Astrocyte of the spinal cord (primary cell): Measurements from ENCODE around the gene ZNF469.
A peak's percentile ranks its signal among the peaks of the same experiment; 100 is the strongest.

ENCODE experiments used
- DNase-seq: peaks from one replicate; pipeline ENCODE4 v3.0.0; 2011; ENCODE audit warnings: low read depth, low spot score
- H3K4me3 ChIP-seq: 2 replicates; pipeline ENCODE4 v1.5.1; 2011; ENCODE audit warnings: low read depth, mild to moderate bottlenecking, low read length, moderate library complexity
- in situ Hi-C: cut with HindIII; loops from 2 replicates; pipeline ENCODE4 v1.10.0; 2017; ENCODE audit warnings: low sequenced_read_pairs
- TF ChIP-seq, protein P1 (sequence below): IDR thresholded peaks from 2 replicates; pipeline ENCODE4 v1.5.1; 2012; ENCODE audit warnings: low read depth, mild to moderate bottlenecking, low read length, inconsistent platforms

The ZNF469 gene

DNA sequence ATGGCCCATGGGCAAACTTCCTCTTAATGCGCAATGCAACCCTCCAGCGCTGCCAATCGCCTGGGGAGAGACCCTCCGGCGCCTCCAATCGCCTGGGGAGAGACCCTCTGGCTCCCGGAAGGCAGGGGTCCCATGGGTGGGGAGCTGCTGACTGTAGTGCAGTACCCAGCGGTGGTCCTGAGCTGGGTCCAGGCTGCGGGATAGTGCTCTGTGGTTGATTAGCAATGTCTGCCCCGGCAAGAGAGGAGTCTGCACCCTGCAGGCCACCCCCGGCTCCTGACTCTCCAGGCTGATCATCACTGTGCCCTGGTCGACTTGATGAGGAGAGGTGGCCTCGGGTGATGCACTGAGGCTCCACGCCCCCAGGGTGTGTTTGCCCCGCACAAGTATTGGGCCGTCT is 44.6 kb upstream of the ZNF469 start:
- DNase-seq: no peak
- no peak overlapping the region for H3K4me3 ChIP-seq
- in situ Hi-C loops: no loop called here
- TF ChIP-seq, protein P1, sequence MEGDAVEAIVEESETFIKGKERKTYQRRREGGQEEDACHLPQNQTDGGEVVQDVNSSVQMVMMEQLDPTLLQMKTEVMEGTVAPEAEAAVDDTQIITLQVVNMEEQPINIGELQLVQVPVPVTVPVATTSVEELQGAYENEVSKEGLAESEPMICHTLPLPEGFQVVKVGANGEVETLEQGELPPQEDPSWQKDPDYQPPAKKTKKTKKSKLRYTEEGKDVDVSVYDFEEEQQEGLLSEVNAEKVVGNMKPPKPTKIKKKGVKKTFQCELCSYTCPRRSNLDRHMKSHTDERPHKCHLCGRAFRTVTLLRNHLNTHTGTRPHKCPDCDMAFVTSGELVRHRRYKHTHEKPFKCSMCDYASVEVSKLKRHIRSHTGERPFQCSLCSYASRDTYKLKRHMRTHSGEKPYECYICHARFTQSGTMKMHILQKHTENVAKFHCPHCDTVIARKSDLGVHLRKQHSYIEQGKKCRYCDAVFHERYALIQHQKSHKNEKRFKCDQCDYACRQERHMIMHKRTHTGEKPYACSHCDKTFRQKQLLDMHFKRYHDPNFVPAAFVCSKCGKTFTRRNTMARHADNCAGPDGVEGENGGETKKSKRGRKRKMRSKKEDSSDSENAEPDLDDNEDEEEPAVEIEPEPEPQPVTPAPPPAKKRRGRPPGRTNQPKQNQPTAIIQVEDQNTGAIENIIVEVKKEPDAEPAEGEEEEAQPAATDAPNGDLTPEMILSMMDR: peak; percentile 45

DNA sequence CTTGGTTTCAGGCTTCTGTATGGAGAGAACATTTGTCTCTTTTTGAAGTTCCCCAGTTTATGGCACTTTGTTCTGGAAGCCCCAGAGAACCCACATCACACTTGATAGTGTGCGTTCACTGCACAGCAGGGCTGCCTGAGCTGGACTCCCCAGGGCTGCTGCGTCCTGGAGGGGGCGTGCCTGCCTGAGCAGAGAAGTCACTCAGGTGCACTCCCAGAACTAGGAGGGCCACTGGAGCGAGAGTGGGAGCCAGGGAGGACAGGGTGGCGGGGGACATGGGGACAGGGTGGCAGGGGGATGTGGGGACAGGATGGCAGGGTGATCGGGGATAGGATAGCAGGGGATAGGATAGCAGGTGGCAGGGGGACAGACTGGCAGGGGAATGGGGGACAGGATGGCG is 43.9 kb upstream of the ZNF469 start:
- no peak overlapping the region for H3K4me3 ChIP-seq
- in situ Hi-C loops: no loop called here
- TF ChIP-seq, protein P1: no peak
- no peak for DNase-seq

DNA sequence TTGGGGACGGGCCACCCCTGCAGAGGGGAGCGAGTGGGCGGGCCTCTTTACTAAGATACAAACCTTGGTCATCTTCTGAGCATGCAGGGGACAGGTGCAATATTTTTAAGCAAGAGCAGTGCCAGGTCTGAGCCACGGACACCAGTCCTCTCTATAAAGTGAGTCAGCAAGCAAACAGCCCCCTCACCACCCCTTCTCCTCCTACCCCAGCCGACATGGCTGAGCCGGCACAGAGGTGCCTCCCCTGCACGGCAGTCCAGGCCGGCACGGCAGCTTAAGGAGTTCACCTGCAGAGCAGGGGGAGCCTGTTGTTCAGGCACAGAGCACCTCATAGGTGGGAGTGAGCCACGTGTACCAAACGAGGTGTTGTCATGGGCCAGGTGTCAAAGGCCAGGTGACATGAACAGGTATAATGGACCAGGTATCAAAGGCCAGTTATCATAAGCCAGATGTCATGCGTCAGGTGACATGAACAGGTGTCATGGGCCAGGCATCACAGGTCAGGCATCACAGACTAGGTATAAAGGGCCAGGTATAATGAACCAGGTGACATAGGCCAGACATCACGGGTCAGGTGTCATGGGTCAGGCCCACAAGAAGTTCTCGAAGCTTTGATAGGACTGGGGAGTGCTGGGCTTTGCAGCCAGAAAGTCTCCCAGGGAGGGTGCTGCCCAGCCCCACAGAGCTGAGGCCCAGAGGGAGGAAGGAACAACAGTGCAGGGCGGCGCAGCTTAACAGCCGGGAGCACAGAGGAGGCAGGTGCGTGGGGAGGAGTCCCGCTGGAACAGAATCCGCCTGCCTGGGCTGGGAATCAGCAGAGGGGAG is 42.6 kb upstream of the ZNF469 start:
- no peak for DNase-seq
- no peak overlapping the region for H3K4me3 ChIP-seq
- in situ Hi-C loops: no loop called here
- TF ChIP-seq, protein P1: no peak

DNA sequence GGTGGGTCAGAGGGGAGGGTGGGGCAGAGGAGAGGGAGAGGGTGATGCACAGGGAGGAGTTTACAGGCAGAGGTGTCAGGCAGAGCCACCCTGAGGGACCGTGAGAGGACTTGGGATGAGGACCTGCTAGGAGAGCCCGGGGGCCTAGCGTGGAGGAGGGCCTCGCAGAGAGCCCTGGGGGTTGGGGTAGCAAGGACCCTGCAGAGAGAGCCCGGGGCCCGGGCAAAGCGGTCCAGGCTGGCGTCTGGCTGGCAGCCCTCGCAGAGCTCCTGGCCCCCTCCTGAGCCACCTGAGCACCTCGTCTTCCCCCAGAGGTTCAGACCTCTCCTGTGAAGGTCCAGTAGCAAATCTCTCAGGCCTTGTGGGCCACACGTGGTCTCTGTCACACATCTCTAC is 42.0 kb upstream of the ZNF469 start:
- TF ChIP-seq, protein P1: no peak
- no peak for DNase-seq
- in situ Hi-C loops: no loop called here
- H3K4me3 ChIP-seq: no peak overlapping the region

DNA sequence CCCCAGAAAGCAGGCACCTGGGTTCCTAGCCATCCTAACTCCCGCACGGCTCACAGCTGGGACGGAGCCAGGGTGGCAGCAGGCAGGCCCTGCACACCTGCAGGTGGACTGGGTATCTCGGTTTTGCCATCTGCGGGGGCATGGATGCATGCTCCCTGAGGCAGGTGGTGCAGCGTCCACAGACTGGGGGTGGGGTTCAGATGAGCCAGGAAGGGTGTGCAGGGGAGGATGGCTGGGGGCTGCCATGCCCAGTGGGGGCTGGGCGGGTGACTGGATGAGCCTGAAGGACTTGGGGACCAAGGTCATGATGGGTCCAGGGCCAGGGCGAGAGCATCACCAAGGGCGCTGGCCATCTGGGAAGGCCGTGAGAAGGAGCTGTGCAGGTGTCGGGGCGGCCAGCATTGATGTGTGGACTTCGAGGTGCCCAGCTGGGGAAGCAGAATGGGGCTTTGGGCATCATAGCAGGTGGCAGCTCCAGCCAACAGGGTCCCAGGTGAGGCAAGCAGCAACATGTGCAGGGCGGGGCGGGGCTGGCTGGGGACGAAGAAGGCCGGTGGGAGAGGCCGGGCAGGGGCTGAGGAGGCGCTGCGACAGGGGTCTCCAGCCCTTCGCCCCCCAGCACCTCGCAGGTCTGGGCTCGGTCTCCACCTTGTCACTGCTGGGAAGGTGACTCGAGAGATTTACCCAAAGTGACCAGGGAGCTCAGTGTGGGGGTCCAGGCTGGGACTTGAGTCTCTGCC is 41.0 kb upstream of the ZNF469 start:
- H3K4me3 ChIP-seq: no peak overlapping the region
- DNase-seq: no peak
- TF ChIP-seq, protein P1: no peak
- in situ Hi-C loops: no loop called here

DNA sequence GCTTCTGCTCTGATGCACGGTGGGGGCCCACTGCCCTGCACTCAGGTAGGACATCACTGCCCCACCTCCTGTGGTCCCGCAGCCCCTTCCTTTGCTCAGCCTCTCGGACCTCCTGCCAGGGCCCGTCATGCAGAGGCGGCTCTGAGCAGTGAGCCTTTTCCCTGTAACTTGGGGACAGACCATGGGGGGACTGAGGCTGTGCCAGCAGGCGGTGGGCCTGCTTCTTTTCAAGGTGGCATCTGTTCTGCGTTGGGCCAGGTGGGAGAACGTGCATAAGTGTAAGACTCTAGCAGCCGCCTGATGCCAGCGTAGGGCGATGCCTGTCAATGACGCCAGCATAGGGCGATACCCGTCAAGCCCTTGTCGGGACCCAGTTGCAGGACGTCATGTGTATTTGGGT is 40.3 kb upstream of the ZNF469 start:
- DNase-seq: no peak
- in situ Hi-C loops: no loop called here
- H3K4me3 ChIP-seq: no peak overlapping the region
- TF ChIP-seq, protein P1: no peak
